Heart left ventricle (tissue), 16 donors: ENCODE data around the gene KIF26A. TPM values are rescaled to one million over a fixed set of nuclear protein-coding genes. Genes with fewer than 3 reads are reported as not detected.

Source experiments
- ATAC-seq, 4 donors: fragments of 200-7000 bp; cut with Tn5 transposase; one replicate each; pipeline ENCODE4 v1.9.1; 2020 to 2022; ENCODE audit warnings: moderate library complexity in 4 of 4, mild to moderate bottlenecking in 3 of 4, moderate number of reproducible peaks in 1 of 4
- DNase-seq, 5 donors: peaks; one replicate each; pipeline ENCODE4 v3.0.0-alpha.2; 2020
- H3K27ac ChIP-seq, 12 donors: fragments of 200-600 bp; sonication (generic) in 4 of 12; one replicate each; pipeline versions ENCODE4 v1.5.0 to v1.8.0; 2016 to 2022; ENCODE audit warnings: mild to moderate bottlenecking in 2 of 12
- H3K27me3 ChIP-seq, 9 donors: fragments of 200-600 bp; sonication (generic) in 2 of 9; one replicate each; pipeline versions ENCODE4 v1.5.1 to v1.8.0; 2016 to 2022; ENCODE audit warnings: mild to moderate bottlenecking in 3 of 9
- H3K36me3 ChIP-seq, 9 donors: fragments of 200-600 bp; sonication (generic) in 2 of 9; one replicate each; pipeline versions ENCODE4 v1.5.0 to v1.8.0; 2018 to 2022; ENCODE audit warnings: mild to moderate bottlenecking in 2 of 9
- H3K4me1 ChIP-seq, 12 donors: fragments of 200-600 bp; sonication (generic) in 4 of 12; one replicate each; pipeline versions ENCODE4 v1.5.0 to v1.8.0; 2016 to 2022; ENCODE audit warnings: mild to moderate bottlenecking in 3 of 12
- H3K4me3 ChIP-seq, 12 donors: fragments of 200-600 bp; sonication (generic) in 4 of 12; one replicate each; pipeline versions ENCODE4 v1.5.0 to v1.8.0; 2017 to 2022; ENCODE audit warnings: mild to moderate bottlenecking in 9 of 12, moderate library complexity in 4 of 12
- H3K9me3 ChIP-seq, 12 donors: fragments of 200-600 bp; sonication (generic) in 4 of 12; one replicate each; pipeline versions ENCODE4 v1.5.0 to v1.8.0; 2016 to 2022; ENCODE audit warnings: mild to moderate bottlenecking in 1 of 12
- POLR2A ChIP-seq, 2 donors: fragments of 450-650 bp; IDR thresholded peaks; one replicate each; pipeline ENCODE4 v1.6.1; 2017; ENCODE audit warnings: antibody characterized with exemption in 2 of 2, mild to moderate bottlenecking in 2 of 2, moderate library complexity in 2 of 2
- WGBS, 4 donors: extraction: QIAGEN DNeasy Blood & Tissue Kit in 2 of 4; methylation state at CpG; one replicate each; pipeline versions ENCODE4 v1.1.5 to v1.1.7; 2013 to 2018; 5-methylcytosine and 5-hydroxymethylcytosine counted together
- intact Hi-C, 10 donors: fragments of 100-400 bp; cut with DNase I; formaldehyde crosslinking; loops; one replicate each; pipeline versions ENCODE4 v1.11.1 to v1.14.2; 2022
- polyA plus RNA-seq, 2 donors: library from polyadenylated mRNA; stranded (reverse); fragments of 200-250 nt; gene quantifications; one replicate each; pipeline ENCODE4 v1.2.3, GENCODE V29; 2013
- total RNA-seq, 9 donors: library from RNA; depleted of rRNA in 2 of 9; stranded (reverse); fragments of >200 nt in 2 of 9; fragmentation: NEBNext Ultra II Directional in 3 of 9; extraction: Animal tissue kit (Norgen Biotek cat#: 25700) in 3 of 9; gene quantifications; one replicate each; pipeline versions ENCODE4 v1.1.0 to v1.2.4, GENCODE V29; 2016 to 2023
- TF ChIP-seq, protein P1 (sequence below), 12 donors: fragments of 200-600 bp; sonication (generic) in 4 of 12; IDR thresholded peaks; one replicate each; pipeline versions ENCODE4 v1.5.0 to v1.8.0; 2018 to 2022; ENCODE audit warnings: antibody characterized with exemption in 12 of 12, mild to moderate bottlenecking in 5 of 12
- donor health status: ischemic (EF 13 %, LVEDD 7.1; RV severe dilation, severe dysfunction).
- donor health status: healthy with polysubstance abuse.
- donor health status: DM: no; HTN: yes; CAD: no.
- donor health status: DM: no; HTN: no; CAD: no.
- donor health status: ischemic (EF 25% LVEDD 6.9; RV normal size, moderate dysfunction).
- donor health status: ischemic (EF 25% LVEDD 5.7; RV mildly dilated, moderate dysfunction).
- donor health status: healthy.
- donor health status: DM: yes; HTN: yes; CAD: no.
- donor health status: ischemic (EF 35%, LVEDD 5.7; RV mildly dilated, moderate dysfunction).
- donor health status: nonischemic (EF 11% LVEDD 7.7; RV severe dilation, severe dysfunction).
- donor health status: DM: yes; HTN: yes; CAD: no.
- donor health status: PGD.
- donor health status: ischemic (EF 29% LVEDD 5.4; RV normal size, mild dysfunction).
- donor health status: nonischemic (EF 23%, LVEDD 6.1; RV moderate dilation, normal function).

KIF26A gene
- total and polyA plus RNA-seq, 11 donors, result 4.9 to 12.6 (median 7.8) TPM

DNA sequence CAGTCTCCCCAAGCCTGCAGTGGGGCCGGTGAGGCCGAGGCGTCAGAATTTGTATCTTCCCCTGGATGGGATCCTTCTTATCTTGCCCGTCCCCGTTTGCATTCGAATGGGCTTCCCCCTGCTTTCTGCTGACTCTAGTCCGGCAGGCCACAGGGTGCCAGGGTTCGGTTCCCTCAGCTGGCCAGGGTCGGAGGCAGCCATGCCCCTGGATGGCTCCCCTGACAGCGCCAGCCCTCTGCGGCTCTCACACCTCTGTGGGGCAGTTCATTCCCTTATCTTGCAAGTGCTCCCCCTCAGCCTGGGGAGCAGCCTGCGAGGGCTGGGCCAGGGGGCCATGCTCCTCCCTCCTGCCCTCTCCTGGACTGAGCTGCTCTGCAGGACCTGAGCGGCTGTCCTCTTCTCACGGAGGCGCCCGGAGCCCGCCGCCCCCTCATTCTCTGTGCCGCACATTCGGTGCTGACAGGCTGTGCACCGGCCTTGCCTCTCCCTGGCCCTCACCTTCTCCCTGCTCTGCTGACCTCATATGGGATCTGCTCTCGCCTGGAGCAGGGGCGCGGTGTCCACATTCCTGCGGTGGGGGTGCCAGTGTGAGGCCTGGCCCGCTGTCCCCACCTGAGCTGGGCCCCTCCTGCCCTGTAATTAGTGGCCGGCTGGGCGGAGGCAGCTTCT lies 32.8 kb downstream of the KIF26A start:
- TF ChIP-seq POLR2A (IDR thresholded peaks at IDR 0.05), result no peak
- TF ChIP-seq, protein P1, sequence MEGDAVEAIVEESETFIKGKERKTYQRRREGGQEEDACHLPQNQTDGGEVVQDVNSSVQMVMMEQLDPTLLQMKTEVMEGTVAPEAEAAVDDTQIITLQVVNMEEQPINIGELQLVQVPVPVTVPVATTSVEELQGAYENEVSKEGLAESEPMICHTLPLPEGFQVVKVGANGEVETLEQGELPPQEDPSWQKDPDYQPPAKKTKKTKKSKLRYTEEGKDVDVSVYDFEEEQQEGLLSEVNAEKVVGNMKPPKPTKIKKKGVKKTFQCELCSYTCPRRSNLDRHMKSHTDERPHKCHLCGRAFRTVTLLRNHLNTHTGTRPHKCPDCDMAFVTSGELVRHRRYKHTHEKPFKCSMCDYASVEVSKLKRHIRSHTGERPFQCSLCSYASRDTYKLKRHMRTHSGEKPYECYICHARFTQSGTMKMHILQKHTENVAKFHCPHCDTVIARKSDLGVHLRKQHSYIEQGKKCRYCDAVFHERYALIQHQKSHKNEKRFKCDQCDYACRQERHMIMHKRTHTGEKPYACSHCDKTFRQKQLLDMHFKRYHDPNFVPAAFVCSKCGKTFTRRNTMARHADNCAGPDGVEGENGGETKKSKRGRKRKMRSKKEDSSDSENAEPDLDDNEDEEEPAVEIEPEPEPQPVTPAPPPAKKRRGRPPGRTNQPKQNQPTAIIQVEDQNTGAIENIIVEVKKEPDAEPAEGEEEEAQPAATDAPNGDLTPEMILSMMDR (IDR thresholded peaks at IDR 0.05), result no peak
- intact Hi-C loops, result loop anchor here in 2 of 10 donors (2.0 to 5.0 kb wide), 2 partner anchors 32 to 34 kb away; partner anchors contain the start of gene KIF26A (in 2 of the 2)
- Histone ChIP-seq H3K36me3 (peaks cover 0 to 34% (median 0%) of the 10 kb centered on the region in 9 donors), H3K27ac (peak overlapping the region in 6 of 12 donors; percentile 5 to 72 (median 54)), H3K4me1 (peaks cover 0 to 48% (median 26%) of the 10 kb centered on the region in 12 donors), H3K9me3 (no peaks in the 10 kb centered on the region), H3K4me3 (peak overlapping the region in 3 of 12 donors; percentile 10 to 20 (median 15)), H3K27me3 (no peaks in the 10 kb centered on the region)
- DNase-seq (no peak), ATAC-seq (no peak)
- 58 to 63% (median 61%) methylated on average over 17 to 28 of the region's 28 CpGs for WGBS, 4 donors

DNA sequence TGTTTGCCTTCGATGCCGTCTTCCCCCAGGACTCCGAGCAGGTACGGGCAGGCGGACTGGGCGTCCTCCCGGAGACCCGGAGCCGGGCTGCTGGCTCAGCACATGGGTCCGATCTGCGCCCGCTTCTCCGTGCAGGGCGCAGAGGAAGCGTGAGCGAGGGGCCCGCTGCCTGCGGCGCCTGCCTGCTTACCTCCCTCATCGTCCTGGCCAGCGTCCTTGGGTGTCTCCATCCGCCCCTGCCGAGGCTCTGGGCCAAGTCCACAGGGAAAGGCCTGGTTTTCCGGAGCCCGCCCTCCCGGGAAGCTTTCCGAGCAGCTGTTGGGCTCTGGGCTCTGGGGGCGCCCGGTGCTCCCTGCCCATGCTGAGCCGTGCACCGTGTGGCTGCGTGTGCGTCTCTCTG lies 33.5 kb downstream of the KIF26A start:
- peak overlapping the region in 4 of 12 donors; percentile 25 to 72 (median 54) for H3K27ac ChIP-seq
- H3K27me3 ChIP-seq, result no peaks in the 10 kb centered on the region
- peaks cover 0 to 48% (median 26%) of the 10 kb centered on the region in 12 donors for H3K4me1 ChIP-seq
- TF ChIP-seq POLR2A (IDR thresholded peaks at IDR 0.05), result no peak
- 45 to 79% (median 68%) methylated on average over 14 to 33 of the region's 33 CpGs for WGBS, 4 donors
- no peaks in the 10 kb centered on the region for H3K9me3 ChIP-seq
- peaks cover 0 to 38% (median 0%) of the 10 kb centered on the region in 9 donors for H3K36me3 ChIP-seq
- DNase-seq (peak; percentile 54 to 79 (median 72)), ATAC-seq (peak; percentile 16 to 38 (median 31))
- peak overlapping the region in 4 of 12 donors; percentile 5 to 34 (median 15) for H3K4me3 ChIP-seq
- intact Hi-C loops, result loop anchor here in 2 of 10 donors (2.0 to 5.0 kb wide), 2 partner anchors 33 to 35 kb away; partner anchors contain the start of gene KIF26A (in 2 of the 2)

DNA sequence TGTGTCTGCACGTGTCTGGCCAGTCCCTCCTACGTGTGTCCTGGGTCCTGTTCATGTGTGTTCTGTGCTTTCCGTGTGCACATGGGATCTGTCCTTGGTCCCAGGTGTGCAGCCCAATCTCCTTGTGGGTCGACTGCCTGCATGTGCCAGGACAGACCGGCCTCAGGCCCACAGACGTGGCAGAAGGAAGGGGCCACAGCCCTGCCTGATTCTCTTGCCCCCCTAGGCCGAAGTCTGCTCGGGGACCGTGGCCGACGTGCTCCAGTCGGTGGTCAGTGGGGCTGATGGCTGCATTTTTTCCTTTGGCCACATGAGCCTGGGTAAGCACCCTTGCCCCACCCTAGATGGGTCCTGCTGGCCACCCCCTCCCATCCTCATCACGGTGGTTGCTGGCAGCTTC lies 34.0 kb downstream of the KIF26A start:
- Histone ChIP-seq H3K4me3 (no peak overlapping the region), H3K36me3 (peaks cover 0 to 33% (median 0%) of the 10 kb centered on the region in 9 donors), H3K4me1 (peaks cover 0 to 48% (median 26%) of the 10 kb centered on the region in 12 donors), H3K9me3 (no peaks in the 10 kb centered on the region), H3K27me3 (no peaks in the 10 kb centered on the region), H3K27ac (peak overlapping the region in 2 of 12 donors; percentile 21 to 33)
- TF ChIP-seq, protein P1 (IDR thresholded peaks at IDR 0.05), result no peak
- no peak for TF ChIP-seq POLR2A (IDR thresholded peaks at IDR 0.05)
- WGBS, 4 donors, result 77 to 92% (median 84%) methylated on average over 2 to 13 of the region's 13 CpGs
- peak in 1 of 4 donors; percentile 15 for ATAC-seq
- no peak for DNase-seq
- intact Hi-C loops, result loop anchor here in 1 of 10 donors (5.0 kb wide), 1 partner anchor 35 kb away; the partner anchor contains the start of gene KIF26A

DNA sequence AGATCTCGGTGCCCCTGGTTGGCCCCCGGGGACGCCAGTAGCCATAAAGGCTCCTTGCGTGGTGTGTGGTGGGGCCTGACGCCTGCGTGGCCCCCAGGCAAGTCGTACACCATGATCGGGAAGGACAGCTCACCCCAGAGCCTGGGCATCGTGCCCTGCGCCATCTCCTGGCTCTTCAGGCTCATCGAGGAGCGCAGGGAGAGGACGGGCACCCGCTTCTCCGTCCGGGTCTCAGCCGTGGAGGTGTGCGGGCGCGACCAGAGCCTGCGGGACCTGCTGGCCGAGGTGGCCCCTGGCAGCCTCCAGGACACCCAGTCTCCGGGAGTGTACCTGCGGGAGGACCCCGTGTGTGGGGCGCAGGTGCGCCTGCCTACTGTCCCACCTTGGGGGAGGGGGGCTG lies 34.5 kb downstream of the KIF26A start:
- no peak for TF ChIP-seq POLR2A (IDR thresholded peaks at IDR 0.05)
- TF ChIP-seq, protein P1 (IDR thresholded peaks at IDR 0.05), result no peak
- 92 to 99% (median 97%) methylated on average over 13 to 27 of the region's 27 CpGs for WGBS, 4 donors
- peaks cover 0 to 51% (median 26%) of the 10 kb centered on the region in 12 donors for H3K4me1 ChIP-seq

More for the DNA sequence above, 34.5 kb downstream of the KIF26A start:
- no peaks in the 10 kb centered on the region for H3K27me3 ChIP-seq
- H3K27ac ChIP-seq, result no peak overlapping the region
- no peak overlapping the region for H3K4me3 ChIP-seq
- DNase-seq, result no peak
- peaks cover 0 to 30% (median 0%) of the 10 kb centered on the region in 9 donors for H3K36me3 ChIP-seq
- no peak for ATAC-seq
- H3K9me3 ChIP-seq, result no peaks in the 10 kb centered on the region
- intact Hi-C loops, result loop anchor here in 1 of 10 donors (5.0 kb wide), 1 partner anchor 36 kb away; the partner anchor contains the start of gene KIF26A
